SU-DHL-6 (cell line): Measurements from ENCODE around the gene ATIC.

ENCODE experiments used
- H2AFZ ChIP-seq: fragments of 200-600 bp; sonication (generic); 2 replicates; pipeline ENCODE4 v1.6.1; 2014; ENCODE audit warnings: low read depth, mild to moderate bottlenecking, moderate library complexity, mixed read lengths, antibody characterized with exemption, low read length; ENCODE audit not compliant: severe bottlenecking
- H3F3A ChIP-seq: fragments of 200-600 bp; shearing (Covaris generic); 2 replicates; pipeline ENCODE4 v1.6.0; 2016; ENCODE audit warnings: antibody characterized with exemption, mild to moderate bottlenecking; ENCODE audit not compliant: insufficient read depth
- H3K27ac ChIP-seq: fragments of 200-600 bp; sonication (generic); 2 replicates; pipeline ENCODE4 v1.5.1; 2016; ENCODE audit warnings: low read depth, mild to moderate bottlenecking, low read length, moderate library complexity, mixed read lengths
- H3K27me3 ChIP-seq: fragments of 200-600 bp; sonication (generic), shearing (Covaris generic); 2 replicates; pipeline ENCODE4 v1.6.0; 2014; ENCODE audit warnings: mild to moderate bottlenecking, low read length
- H3K36me3 ChIP-seq: fragments of 200-600 bp; sonication (generic); 2 replicates; pipeline ENCODE4 v1.6.1; 2014; ENCODE audit warnings: mild to moderate bottlenecking, low read length, mixed read lengths
- H3K4me2 ChIP-seq: fragments of 300-600, 200-600 bp; shearing (Covaris generic), sonication (generic); 2 replicates; pipeline ENCODE4 v1.6.0; 2014; ENCODE audit warnings: low read length, low read depth, mild to moderate bottlenecking; ENCODE audit not compliant: poor library complexity, severe bottlenecking
- H3K4me3 ChIP-seq: fragments of 200-600 bp; sonication (generic); 2 replicates; pipeline ENCODE4 v1.5.1; 2014; ENCODE audit warnings: antibody characterized with exemption, low read length, mild to moderate bottlenecking, mixed read lengths; ENCODE audit not compliant: insufficient read depth, poor library complexity, severe bottlenecking
- H3K79me2 ChIP-seq: fragments of 200-600 bp; sonication (generic); 2 replicates; pipeline ENCODE4 v1.6.1; 2014; ENCODE audit warnings: mild to moderate bottlenecking, low read length, moderate library complexity; ENCODE audit not compliant: insufficient read depth
- H3K9ac ChIP-seq: fragments of 200-600 bp; sonication (generic); 2 replicates; pipeline ENCODE4 v1.7.0; 2014; ENCODE audit warnings: mild to moderate bottlenecking, low read length
- H3K9me2 ChIP-seq: fragments of 200-600 bp; sonication (generic); replicated peaks from 2 replicates; pipeline ENCODE4 v1.6.1; 2014; ENCODE audit warnings: low read length; ENCODE audit not compliant: insufficient read depth
- H3K9me3 ChIP-seq: fragments of 200-600 bp; sonication (generic); 2 replicates; pipeline ENCODE4 v1.6.1; 2014; ENCODE audit warnings: low read length, mixed read lengths; ENCODE audit not compliant: insufficient read depth
- H4K20me1 ChIP-seq: fragments of 200-600 bp; sonication (generic); 2 replicates; pipeline ENCODE4 v1.6.1; 2014; ENCODE audit warnings: low read depth, mild to moderate bottlenecking, antibody characterized with exemption, low read length, moderate library complexity, mixed read lengths
- EZH2phosphoT487 ChIP-seq: fragments of 200-600 bp; sonication (generic), shearing (Covaris generic); conservative IDR thresholded peaks from 2 replicates; pipeline ENCODE4 v1.6.1; 2018; ENCODE audit warnings: mild to moderate bottlenecking, antibody characterized with exemption, low read length, moderate library complexity, mixed read lengths
- TF ChIP-seq, protein P1 (sequence below): fragments of 200-600 bp; sonication (generic); IDR thresholded peaks from one replicate; pipeline ENCODE4 v1.5.1; 2017; ENCODE audit warnings: antibody characterized with exemption, mild to moderate bottlenecking, low read length, moderate library complexity; ENCODE audit not compliant: insufficient read depth, poor library complexity, severe bottlenecking

ATIC gene

GRCh38 chr2:215379039-215379438, 67.2 kb downstream of the ATIC start:
- Histone ChIP-seq H3K9me3 (no peaks in the 10 kb centered on the region), H3K27ac (no peak overlapping the region), H3K79me2 (no peaks in the 10 kb centered on the region), H3K9ac (no peak overlapping the region), H3K27me3 (no peaks in the 10 kb centered on the region), H3K4me2 (no peak overlapping the region), H3K4me3 (no peak overlapping the region), H3K9me2 (no peaks in the 10 kb centered on the region), H2AFZ (no peak overlapping the region), H4K20me1 (no peaks in the 10 kb centered on the region), H3F3A (no peaks in the 10 kb centered on the region), H3K36me3 (no peaks in the 10 kb centered on the region)
- TF ChIP-seq, protein P1, sequence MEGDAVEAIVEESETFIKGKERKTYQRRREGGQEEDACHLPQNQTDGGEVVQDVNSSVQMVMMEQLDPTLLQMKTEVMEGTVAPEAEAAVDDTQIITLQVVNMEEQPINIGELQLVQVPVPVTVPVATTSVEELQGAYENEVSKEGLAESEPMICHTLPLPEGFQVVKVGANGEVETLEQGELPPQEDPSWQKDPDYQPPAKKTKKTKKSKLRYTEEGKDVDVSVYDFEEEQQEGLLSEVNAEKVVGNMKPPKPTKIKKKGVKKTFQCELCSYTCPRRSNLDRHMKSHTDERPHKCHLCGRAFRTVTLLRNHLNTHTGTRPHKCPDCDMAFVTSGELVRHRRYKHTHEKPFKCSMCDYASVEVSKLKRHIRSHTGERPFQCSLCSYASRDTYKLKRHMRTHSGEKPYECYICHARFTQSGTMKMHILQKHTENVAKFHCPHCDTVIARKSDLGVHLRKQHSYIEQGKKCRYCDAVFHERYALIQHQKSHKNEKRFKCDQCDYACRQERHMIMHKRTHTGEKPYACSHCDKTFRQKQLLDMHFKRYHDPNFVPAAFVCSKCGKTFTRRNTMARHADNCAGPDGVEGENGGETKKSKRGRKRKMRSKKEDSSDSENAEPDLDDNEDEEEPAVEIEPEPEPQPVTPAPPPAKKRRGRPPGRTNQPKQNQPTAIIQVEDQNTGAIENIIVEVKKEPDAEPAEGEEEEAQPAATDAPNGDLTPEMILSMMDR: no peak
- TF ChIP-seq EZH2phosphoT487: no peak

DNA sequence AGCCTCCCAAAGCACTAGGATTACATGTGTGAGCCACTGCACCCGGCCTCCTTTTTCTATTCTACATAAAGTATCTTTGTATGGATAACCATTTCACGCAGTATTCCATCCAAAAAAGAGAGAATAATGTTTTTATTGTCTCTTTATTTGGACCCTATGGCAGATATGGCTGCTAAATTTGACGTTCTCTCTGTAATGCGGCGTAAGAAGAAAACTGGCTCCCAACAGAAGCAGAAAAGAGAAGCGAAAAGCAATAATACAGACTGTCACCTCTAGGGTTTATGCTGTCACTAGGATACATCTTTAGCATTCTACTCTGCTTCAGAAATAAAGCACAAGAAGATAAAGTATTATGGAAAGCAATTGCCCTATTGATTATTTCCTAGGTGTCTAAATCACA, 68.1 kb downstream of the ATIC start:
- no peak overlapping the region for H3K4me3 ChIP-seq
- no peak overlapping the region for H3K27ac ChIP-seq
- H3K27me3 ChIP-seq: no peaks in the 10 kb centered on the region
- H3K4me2 ChIP-seq: no peak overlapping the region
- no peak overlapping the region for H3K9ac ChIP-seq
- H3K36me3 ChIP-seq: no peaks in the 10 kb centered on the region
- no peak overlapping the region for H2AFZ ChIP-seq
- no peaks in the 10 kb centered on the region for H3K9me3 ChIP-seq
- H3K9me2 ChIP-seq: no peaks in the 10 kb centered on the region
- H3K79me2 ChIP-seq: no peaks in the 10 kb centered on the region
- TF ChIP-seq EZH2phosphoT487: no peak
- TF ChIP-seq, protein P1: no peak
- H4K20me1 ChIP-seq: no peaks in the 10 kb centered on the region
- no peaks in the 10 kb centered on the region for H3F3A ChIP-seq

GRCh38 chr2:215380699-215381098, 68.8 kb downstream of the ATIC start:
- TF ChIP-seq, protein P1: no peak
- no peak for TF ChIP-seq EZH2phosphoT487
- Histone ChIP-seq H3F3A (no peaks in the 10 kb centered on the region), H3K27ac (no peak overlapping the region), H4K20me1 (no peaks in the 10 kb centered on the region), H3K79me2 (no peaks in the 10 kb centered on the region), H3K27me3 (no peaks in the 10 kb centered on the region), H3K4me2 (no peak overlapping the region), H3K4me3 (no peak overlapping the region), H3K9me2 (no peaks in the 10 kb centered on the region), H2AFZ (no peak overlapping the region), H3K9ac (no peak overlapping the region), H3K36me3 (no peaks in the 10 kb centered on the region), H3K9me3 (no peaks in the 10 kb centered on the region)

- TF ChIP-seq, protein P1: no peak
- TF ChIP-seq EZH2phosphoT487: no peak
- Histone ChIP-seq H4K20me1 (no peaks in the 10 kb centered on the region), H3K4me2 (no peak overlapping the region), H2AFZ (no peak overlapping the region), H3K9me2 (no peaks in the 10 kb centered on the region), H3K27me3 (no peaks in the 10 kb centered on the region), H3F3A (no peaks in the 10 kb centered on the region), H3K36me3 (no peaks in the 10 kb centered on the region), H3K79me2 (no peaks in the 10 kb centered on the region), H3K9me3 (no peaks in the 10 kb centered on the region), H3K27ac (no peak overlapping the region), H3K9ac (no peak overlapping the region), H3K4me3 (no peak overlapping the region)
Measured at GRCh38 chr2:215382011-215382410, 70.2 kb downstream of the ATIC start.
